Thyroid gland (tissue), 4 donors: Measurements from ENCODE around the gene CNTNAP5. TPM values are rescaled to one million over a fixed set of nuclear protein-coding genes. Genes with fewer than 3 reads are reported as not detected.

Experiments used
- DNase-seq, 2 donors: peaks; one replicate each; pipeline ENCODE4 v3.0.0-alpha.2; 2019
- H3K27ac ChIP-seq, 3 donors: fragments of 200-600 bp; sonication (generic); 1 replicate in 2 of 3; 2 replicates in 1 of 3; pipeline ENCODE4 v1.5.1; 2016 to 2019; ENCODE audit warnings: mild to moderate bottlenecking in 1 of 3, moderate library complexity in 1 of 3
- H3K27me3 ChIP-seq: fragments of 200-600 bp; sonication (generic); one replicate; pipeline ENCODE4 v1.5.1; 2019
- H3K36me3 ChIP-seq, 2 donors: fragments of 200-600 bp; sonication (generic); one replicate each; pipeline ENCODE4 v1.5.1; 2016 to 2019
- H3K4me1 ChIP-seq, 2 donors: fragments of 200-600 bp; sonication (generic); one replicate each; pipeline ENCODE4 v1.5.1; 2017 to 2019
- H3K4me3 ChIP-seq, 3 donors: fragments of 200-600 bp; sonication (generic); replicated peaks in 1 of 3; 1 replicate in 2 of 3; 2 replicates in 1 of 3; pipeline ENCODE4 v1.5.1; 2016; ENCODE audit warnings: mild to moderate bottlenecking in 1 of 3
- H3K9me3 ChIP-seq: fragments of 200-600 bp; sonication (generic); one replicate; pipeline ENCODE4 v1.5.1; 2017
- CTCF ChIP-seq, 6 experiments: fragments of 200-600 bp in 3 of 6; fragments of 450-650 bp in 3 of 6; sonication (generic) in 3 of 6; IDR thresholded peaks; one replicate each; pipeline ENCODE4 v1.5.1; 2016 to 2019; ENCODE audit warnings: antibody characterized with exemption in 6 of 6, mild to moderate bottlenecking in 2 of 6, inconsistent platforms in 1 of 6, moderate library complexity in 1 of 6
- POLR2A ChIP-seq, 2 donors: fragments of 450-650 bp; IDR thresholded peaks; one replicate each; pipeline ENCODE4 v1.6.1; 2017; ENCODE audit warnings: antibody characterized with exemption in 2 of 2, mild to moderate bottlenecking in 2 of 2, moderate library complexity in 1 of 2
- WGBS, 2 donors: methylation state at CpG; one replicate each; pipeline ENCODE4 v1.1.5; 2017; 5-methylcytosine and 5-hydroxymethylcytosine counted together
- intact Hi-C: fragments of 100-400 bp; cut with DNase I; formaldehyde crosslinking; loops from one replicate; pipeline ENCODE4 v1.15.1; 2023
- total RNA-seq, 4 donors: library from RNA; depleted of rRNA; stranded (reverse); fragments of >200 nt; gene quantifications; one replicate each; pipeline ENCODE4 v1.2.3, GENCODE V29; 2016

Gene CNTNAP5
- total RNA-seq, 4 donors from 2014 or later: not detected

- TF ChIP-seq POLR2A (IDR thresholded peaks at IDR 0.05) (no peak), CTCF (IDR thresholded peaks at IDR 0.05) (no peak)
- intact Hi-C loops: no loop called here
Measured at GRCh38 chr2:124050833-124051497, 25.9 kb downstream of the CNTNAP5 start.

DNA sequence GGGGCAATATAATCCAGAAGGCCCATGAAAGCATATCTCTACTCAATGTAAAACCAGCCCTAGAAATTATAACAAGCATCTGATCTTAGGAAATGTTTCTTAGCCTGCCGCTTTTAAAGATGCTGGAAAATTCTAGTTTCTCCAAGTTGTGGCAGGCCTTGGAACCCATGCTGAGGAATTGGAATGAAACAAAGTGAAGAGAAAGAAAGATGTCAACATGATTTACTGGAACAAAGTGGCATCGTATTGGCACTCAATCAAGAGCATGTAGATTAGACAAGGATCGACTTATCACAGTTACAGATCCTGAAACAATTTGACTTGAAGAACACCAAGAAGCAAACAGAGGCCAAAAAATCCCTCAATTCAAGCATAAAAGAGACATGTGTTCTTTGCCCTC is 28.7 kb downstream of the CNTNAP5 start:
- DNase-seq: no peak
- Histone ChIP-seq H3K4me1 (no peaks in the 10 kb centered on the region), H3K27me3 (no peaks in the 10 kb centered on the region), H3K4me3 (no peak overlapping the region), H3K36me3 (no peaks in the 10 kb centered on the region), H3K27ac (no peak overlapping the region), H3K9me3 (no peaks in the 10 kb centered on the region)
- 82% methylated on average over 3 of the region's 3 CpGs for WGBS, 2 donors
- TF ChIP-seq CTCF (IDR thresholded peaks at IDR 0.05): no peak
- intact Hi-C loops: no loop called here

More at GRCh38 chr2:124050833-124051497, 25.9 kb downstream of the CNTNAP5 start:
- Histone ChIP-seq H3K27ac (no peak overlapping the region), H3K4me3 (no peak overlapping the region), H3K9me3 (no peaks in the 10 kb centered on the region), H3K4me1 (no peaks in the 10 kb centered on the region), H3K36me3 (no peaks in the 10 kb centered on the region), H3K27me3 (no peaks in the 10 kb centered on the region)
- DNase-seq: no peak
- 60 to 80% methylated on average over 2 of the region's 2 CpGs for WGBS, 2 donors

DNA sequence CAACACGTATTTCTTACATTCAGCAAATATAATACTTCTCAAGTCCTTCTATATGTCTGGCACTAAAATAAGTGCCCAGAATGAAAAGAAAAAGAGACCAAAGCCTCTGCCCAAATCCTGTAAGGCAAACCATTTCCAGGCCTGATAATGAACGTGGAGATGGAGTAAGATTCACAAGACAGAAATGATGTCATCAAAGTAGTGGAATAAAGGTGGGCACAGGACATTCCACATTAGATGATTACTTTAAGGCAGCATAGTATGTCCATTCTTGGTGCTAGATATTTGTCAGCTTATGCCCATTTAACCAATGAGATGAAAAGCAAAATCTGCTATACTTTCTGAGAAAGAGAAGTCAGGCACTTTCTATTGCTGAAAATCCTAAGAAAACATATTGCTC is 38.5 kb downstream of the CNTNAP5 start:
- Histone ChIP-seq H3K36me3 (no peaks in the 10 kb centered on the region), H3K27me3 (no peaks in the 10 kb centered on the region), H3K9me3 (no peaks in the 10 kb centered on the region), H3K4me1 (no peaks in the 10 kb centered on the region), H3K27ac (no peak overlapping the region), H3K4me3 (no peak overlapping the region)
- no peak for DNase-seq
- TF ChIP-seq CTCF (IDR thresholded peaks at IDR 0.05) (no peak), POLR2A (IDR thresholded peaks at IDR 0.05) (no peak)
- WGBS, 2 donors: 85 to 92% methylated on average over 2 of the region's 2 CpGs
- intact Hi-C loops: no loop called here

- Histone ChIP-seq H3K4me3 (no peak overlapping the region), H3K9me3 (no peaks in the 10 kb centered on the region), H3K27ac (no peak overlapping the region), H3K27me3 (no peaks in the 10 kb centered on the region), H3K36me3 (no peaks in the 10 kb centered on the region), H3K4me1 (no peaks in the 10 kb centered on the region)
- WGBS, 2 donors: 52 to 73% methylated on average over 4 of the region's 4 CpGs
- TF ChIP-seq CTCF (IDR thresholded peaks at IDR 0.05) (no peak), POLR2A (IDR thresholded peaks at IDR 0.05) (no peak)
- intact Hi-C loops: no loop called here
- DNase-seq: no peak
Measured at GRCh38 chr2:124065636-124066035, 40.5 kb downstream of the CNTNAP5 start.

DNA sequence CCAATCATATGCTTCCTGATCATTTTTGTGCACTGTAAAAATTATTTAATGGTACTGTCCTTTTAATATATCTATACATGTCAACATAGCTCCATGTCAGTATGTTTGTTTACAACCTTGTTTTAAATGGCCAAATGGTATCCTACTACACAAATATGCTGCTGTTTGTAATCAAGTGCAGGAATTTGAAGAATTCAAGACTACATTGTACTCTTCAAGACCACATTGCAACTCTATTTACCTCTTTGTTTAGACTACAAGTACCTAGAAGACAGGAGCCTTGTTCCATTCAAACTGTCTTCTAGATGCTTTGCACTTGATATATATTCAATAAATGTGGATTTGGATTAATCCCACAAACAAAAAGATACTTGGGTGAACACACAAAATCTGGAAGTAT is 41.7 kb downstream of the CNTNAP5 start:
- Histone ChIP-seq H3K27me3 (no peaks in the 10 kb centered on the region), H3K4me1 (no peaks in the 10 kb centered on the region), H3K9me3 (no peaks in the 10 kb centered on the region), H3K27ac (no peak overlapping the region), H3K4me3 (no peak overlapping the region), H3K36me3 (no peaks in the 10 kb centered on the region)
- intact Hi-C loops: no loop called here
- no peak for DNase-seq
- TF ChIP-seq POLR2A (IDR thresholded peaks at IDR 0.05): no peak
- TF ChIP-seq CTCF (IDR thresholded peaks at IDR 0.05): no peak
